ELR (cell line): ENCODE measurements around the gene MAP2K5.

ENCODE experiments used
- DNase-seq: peaks from one replicate; pipeline ENCODE4 v3.0.0-alpha.2; 2015; ENCODE audit warnings: low read depth

Gene MAP2K5

GRCh38 chr15:67806536-67806935, 264.0 kb downstream of the MAP2K5 start:
- DNase-seq = no peak

GRCh38 chr15:67807141-67807540, 264.6 kb downstream of the MAP2K5 start:
- DNase-seq = no peak

DNA sequence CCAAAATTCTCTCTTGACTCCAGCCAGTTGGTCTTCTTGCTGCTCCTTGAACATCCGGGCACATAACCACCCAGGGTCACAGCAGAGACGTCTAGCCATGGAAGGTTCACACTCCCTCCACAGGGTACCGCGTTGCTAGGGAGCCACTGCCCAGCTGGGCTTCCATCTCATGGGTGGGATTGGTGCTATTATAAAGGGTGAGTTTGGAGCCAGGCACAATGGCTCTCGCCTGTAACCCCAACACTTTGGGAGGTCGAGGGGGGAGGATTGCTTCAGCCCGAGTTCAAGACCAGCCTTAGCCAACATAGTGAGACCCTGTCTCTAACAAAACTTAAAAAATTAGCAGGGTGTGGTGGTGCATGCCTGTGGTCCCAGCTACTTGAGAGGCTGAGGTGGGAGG, 265.3 kb downstream of the MAP2K5 start:
- DNase-seq = no peak

- no peak for DNase-seq
Observed at GRCh38 chr15:67808821-67809220, 266.3 kb downstream of the MAP2K5 start.

GRCh38 chr15:67809441-67809840, 266.9 kb downstream of the MAP2K5 start:
- DNase-seq = no peak

GRCh38 chr15:67809866-67810265, 267.4 kb downstream of the MAP2K5 start:
- DNase-seq = no peak

GRCh38 chr15:67812241-67812644, 269.7 kb downstream of the MAP2K5 start:
- no peak for DNase-seq

DNA sequence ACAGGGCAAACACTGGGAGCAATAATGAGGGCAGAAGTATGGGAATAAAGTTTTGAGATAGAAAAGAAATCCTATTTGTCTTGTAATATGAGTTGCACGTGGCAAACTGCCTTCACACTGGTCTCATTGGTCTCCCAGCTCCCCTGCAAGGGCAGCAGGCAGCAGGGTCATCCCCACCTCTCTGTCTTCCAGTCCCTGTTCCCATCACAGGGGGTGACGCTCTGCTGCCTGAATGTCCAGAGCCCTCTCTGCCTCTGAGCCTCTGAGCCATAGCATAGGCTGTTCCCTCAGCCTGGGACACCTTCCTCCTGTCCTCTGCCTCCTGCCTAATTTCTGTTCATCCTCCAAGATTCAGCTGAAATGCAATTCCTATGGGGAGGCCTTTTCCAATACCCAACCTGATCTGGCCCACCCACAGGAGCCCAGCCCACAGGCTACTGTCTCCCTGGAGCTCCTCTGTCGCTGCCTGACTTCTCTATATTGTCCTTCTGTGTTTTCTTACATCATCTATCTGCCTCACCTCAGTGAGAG, 270.7 kb downstream of the MAP2K5 start:
- DNase-seq = no peak

DNA sequence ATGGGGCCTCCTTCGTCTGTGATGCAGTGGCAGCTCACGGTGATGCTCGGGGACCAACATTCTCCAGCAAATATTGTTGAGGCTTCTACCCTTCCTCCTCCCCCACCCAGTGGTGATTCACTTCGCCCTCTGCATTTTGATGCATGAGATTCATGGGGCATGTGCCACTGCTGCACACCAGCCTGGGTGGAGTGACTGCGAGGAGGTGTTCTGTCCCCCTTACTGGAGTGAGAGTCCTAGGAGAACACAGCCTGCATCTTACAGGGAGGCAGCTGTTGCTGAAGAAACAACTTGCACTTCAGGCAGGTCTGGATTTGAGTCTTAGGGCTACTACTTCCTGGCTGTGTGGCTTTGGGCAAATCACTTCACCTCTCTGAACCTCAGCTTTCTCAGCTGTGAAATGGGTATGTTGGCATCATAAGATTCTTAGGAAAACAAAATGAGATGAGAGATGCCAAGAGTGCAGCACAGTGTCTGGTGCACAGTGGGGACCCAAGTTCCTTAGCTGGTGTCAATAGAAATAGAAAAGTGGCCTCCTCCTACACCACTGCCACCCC, 272.6 kb downstream of the MAP2K5 start:
- no peak for DNase-seq

- no peak for DNase-seq
Observed at GRCh38 chr15:67816668-67817067, 274.2 kb downstream of the MAP2K5 start.

GRCh38 chr15:67818464-67818863, 276.0 kb downstream of the MAP2K5 start:
- DNase-seq = no peak

DNA sequence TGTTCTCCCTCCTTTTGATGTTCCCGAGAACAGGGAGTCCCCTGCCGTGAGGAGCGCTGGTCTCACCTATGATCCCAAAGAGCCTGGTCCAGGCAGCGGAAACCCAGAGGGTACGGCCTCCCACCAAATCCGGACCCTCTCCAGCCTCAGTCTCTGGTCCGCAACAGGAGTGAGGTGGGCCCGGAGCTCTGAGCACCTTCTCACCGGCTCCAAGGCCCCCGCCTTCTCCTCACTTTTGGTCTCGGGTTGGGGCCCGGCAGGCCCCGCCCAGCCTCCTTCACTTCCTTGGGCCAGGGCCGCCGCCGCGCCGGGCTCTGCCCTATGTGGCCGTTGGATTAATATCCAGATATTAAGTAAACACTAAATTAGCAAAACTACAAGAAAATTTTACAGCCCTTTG, 277.1 kb downstream of the MAP2K5 start:
- no peak for DNase-seq

GRCh38 chr15:67820122-67820991, 277.9 kb downstream of the MAP2K5 start:
- DNase-seq = no peak

- peak; percentile 54 for DNase-seq
Observed at GRCh38 chr15:67820992-67821783, 278.7 kb downstream of the MAP2K5 start.

DNA sequence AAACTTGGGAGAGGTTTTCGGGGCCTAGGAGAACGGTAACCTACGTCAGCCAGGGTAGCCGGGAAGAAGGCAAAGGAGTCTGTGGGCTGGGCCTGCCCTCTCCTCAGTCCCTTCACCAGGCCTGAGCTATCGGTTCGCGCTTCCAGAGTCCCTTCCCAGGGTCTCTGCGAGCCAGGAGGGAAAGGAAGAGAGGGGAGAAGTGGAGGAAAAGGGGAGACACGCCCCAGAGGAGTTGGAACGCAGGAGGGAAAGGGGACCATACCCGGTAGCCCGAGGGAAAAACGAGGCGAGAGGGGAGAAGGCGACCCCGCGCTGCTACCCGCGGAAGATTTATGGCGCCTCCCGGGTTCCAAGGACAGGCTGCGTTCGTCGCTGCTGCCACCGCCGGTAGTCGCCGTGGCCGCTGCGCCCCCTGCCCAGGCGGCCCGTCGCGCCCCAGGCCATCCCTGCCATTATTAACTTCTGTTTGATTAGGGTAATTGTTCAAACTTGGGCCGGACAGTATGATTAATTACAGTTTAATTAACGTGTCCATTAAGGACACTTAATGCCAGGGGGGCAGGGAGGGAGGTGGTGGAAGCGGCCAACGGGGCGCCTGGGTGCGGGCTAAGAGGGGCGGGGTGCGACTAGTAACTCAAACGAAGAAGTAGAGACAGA, 279.4 kb downstream of the MAP2K5 start:
- DNase-seq = no peak

DNA sequence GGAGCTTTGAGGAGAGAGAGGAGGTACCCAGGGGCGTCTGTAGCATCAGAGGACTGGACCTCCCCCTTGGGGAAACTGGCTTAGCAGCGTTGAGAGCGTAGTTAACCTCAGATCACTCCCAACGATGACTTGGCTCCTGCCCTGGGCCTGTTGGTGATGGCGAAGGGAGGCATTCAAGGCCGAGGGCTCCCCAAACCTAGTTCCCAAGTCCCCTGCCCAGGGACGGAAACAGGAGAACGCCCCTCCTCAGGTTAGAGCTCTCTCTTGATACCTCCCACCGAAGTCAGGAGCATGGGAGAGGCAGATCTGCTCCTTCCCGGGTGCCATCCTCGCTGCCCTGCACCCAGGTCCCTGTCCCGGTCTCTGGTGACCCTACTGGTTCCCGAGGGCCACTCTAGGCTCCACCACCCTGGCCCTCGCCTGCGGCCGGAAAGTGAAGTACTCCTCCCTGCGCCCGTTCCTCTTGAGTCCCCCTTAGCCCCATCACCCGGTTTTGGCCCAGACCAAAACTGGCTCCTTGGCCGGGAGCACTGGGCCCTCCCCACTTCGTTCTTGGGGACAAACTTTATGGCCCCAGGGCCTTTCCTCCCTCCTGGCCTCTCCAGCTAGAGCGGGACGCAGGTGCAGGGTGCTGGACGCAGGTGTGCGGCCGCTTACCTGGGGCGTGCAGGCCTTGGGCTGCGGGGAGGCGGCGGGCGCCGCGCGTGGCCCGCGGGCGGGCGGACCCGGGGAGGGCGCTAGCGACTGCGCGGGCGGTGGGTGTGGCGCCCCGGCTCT, 280.2 kb downstream of the MAP2K5 start:
- no peak for DNase-seq

DNA sequence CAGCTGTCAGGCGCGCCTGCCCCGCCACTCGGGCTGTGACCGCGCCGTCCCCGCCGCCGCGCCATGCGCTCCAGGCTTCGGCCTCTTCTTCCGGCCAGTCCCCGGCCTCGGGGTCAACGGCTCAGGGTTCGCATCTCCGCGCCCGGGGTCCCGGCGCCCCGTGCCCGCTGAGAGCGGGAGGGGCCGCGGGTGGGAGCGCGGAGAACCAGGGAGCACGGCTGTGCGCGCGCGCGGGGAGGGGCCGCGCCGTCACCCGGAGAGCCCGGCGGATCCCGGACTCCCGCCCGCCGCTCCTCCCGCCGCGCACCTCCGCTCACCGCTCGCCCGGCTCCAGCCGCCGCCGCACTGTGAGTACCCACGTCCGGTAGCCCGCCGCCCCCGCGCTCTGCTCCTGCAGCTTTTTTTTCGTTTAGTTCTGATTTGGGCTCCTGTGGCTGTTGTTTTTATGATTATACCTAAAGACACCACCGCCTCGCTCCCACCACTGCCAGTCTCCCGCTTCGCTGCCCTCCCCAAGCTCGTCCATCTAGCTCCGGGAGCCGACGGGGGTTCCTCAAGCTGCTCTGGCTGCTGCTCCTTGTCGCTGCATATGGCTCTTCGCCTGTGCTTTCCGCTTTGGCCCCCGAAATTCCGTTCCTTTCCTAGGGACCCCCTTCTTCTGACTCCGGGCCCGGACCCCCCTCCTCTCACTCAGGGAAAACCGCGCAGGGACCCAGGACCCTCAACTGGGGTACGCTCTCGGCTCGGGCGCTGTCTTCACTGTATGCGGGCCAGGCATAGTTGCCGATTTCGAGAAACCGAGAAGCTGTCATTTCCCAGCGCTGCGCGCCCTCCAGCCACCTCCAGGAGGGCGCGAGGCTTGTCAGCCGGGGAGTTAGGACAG, 281.1 kb downstream of the MAP2K5 start:
- DNase-seq = no peak

- DNase-seq = no peak
Observed at GRCh38 chr15:67824197-67824968, 281.9 kb downstream of the MAP2K5 start.
